T follicular helper cell (primary cell): ENCODE results near the gene ROBO1.
"Not testable (repeated sequence)": the region's sequence is repeated elsewhere in the genome, so short reads cannot be mapped to it uniquely, and the experiment has no call there.

ENCODE experiments used
- DNase-seq: peaks from one replicate; pipeline ENCODE4 v3.0.0-alpha.2; 2020; ENCODE audit warnings: low read depth

The ROBO1 gene

GRCh38 chr3:79246875-79247724 lies 520.7 kb downstream of the ROBO1 start:
- no peak for DNase-seq

GRCh38 chr3:79245284-79246138 lies 522.3 kb downstream of the ROBO1 start:
- DNase-seq: no peak

- DNase-seq: no peak
Measured at GRCh38 chr3:79236496-79236895, 531.3 kb downstream of the ROBO1 start.

GRCh38 chr3:79233431-79234060 lies 534.3 kb downstream of the ROBO1 start:
- DNase-seq: no peak

GRCh38 chr3:79230266-79230665 lies 537.5 kb downstream of the ROBO1 start:
- DNase-seq: no peak

- no peak for DNase-seq
Measured at GRCh38 chr3:79217096-79217495, 550.7 kb downstream of the ROBO1 start.

- no peak for DNase-seq
Measured at GRCh38 chr3:79215286-79215685, 552.5 kb downstream of the ROBO1 start.

GRCh38 chr3:79211586-79212359 lies 556.0 kb downstream of the ROBO1 start:
- DNase-seq: no peak

- DNase-seq: no peak
Measured at GRCh38 chr3:79204351-79204750, 563.4 kb downstream of the ROBO1 start.

GRCh38 chr3:79203144-79203519 lies 564.7 kb downstream of the ROBO1 start:
- DNase-seq: no peak

- DNase-seq: no peak
Measured at GRCh38 chr3:79202471-79203143, 565.2 kb downstream of the ROBO1 start.

GRCh38 chr3:79200456-79200855 lies 567.3 kb downstream of the ROBO1 start:
- no peak for DNase-seq

GRCh38 chr3:79199966-79200365 lies 567.8 kb downstream of the ROBO1 start:
- DNase-seq: no peak

- no peak for DNase-seq
Measured at GRCh38 chr3:79187426-79187825, 580.4 kb downstream of the ROBO1 start.

- DNase-seq: no peak
Measured at GRCh38 chr3:79184251-79184650, 583.5 kb downstream of the ROBO1 start.

GRCh38 chr3:79183496-79183895 lies 584.3 kb downstream of the ROBO1 start:
- no peak for DNase-seq

GRCh38 chr3:79178471-79179180 lies 589.2 kb downstream of the ROBO1 start:
- no peak for DNase-seq

- DNase-seq: no peak
Measured at GRCh38 chr3:79175870-79176269, 591.9 kb downstream of the ROBO1 start.

GRCh38 chr3:79173259-79173658 lies 594.5 kb downstream of the ROBO1 start:
- DNase-seq: not testable (repeated sequence)

GRCh38 chr3:79172241-79172640 lies 595.6 kb downstream of the ROBO1 start:
- DNase-seq: no peak

- DNase-seq: no peak
Measured at GRCh38 chr3:79170021-79170420, 597.8 kb downstream of the ROBO1 start.
